GM20431 (cell line): ENCODE results near the gene HEXA.
"Not testable (repeated sequence)": the region's sequence is repeated elsewhere in the genome, so short reads cannot be mapped to it uniquely, and the experiment has no call there.

Experiments used
- in situ Hi-C: fragments of 300-500 bp; cut with MseI, MboI; formaldehyde crosslinking; loops from one replicate; pipeline ENCODE4 v1.15.0; 2020; ENCODE audit warnings: low sequenced_read_pairs; ENCODE audit not compliant: unreplicated experiment

The HEXA gene

GRCh38 chr15:72379106-72379505, 3.3 kb upstream of the HEXA start:
- in situ Hi-C loops, result not testable (repeated sequence)

GRCh38 chr15:72377331-72377730, 1.5 kb upstream of the HEXA start:
- in situ Hi-C loops, result no loop called here

GRCh38 chr15:72375501-72375845, 341 bp downstream of the HEXA start:
- in situ Hi-C loops, result no loop called here

GRCh38 chr15:72372361-72372760, 3.5 kb downstream of the HEXA start:
- in situ Hi-C loops, result no loop called here

GRCh38 chr15:72369964-72370363, 5.8 kb downstream of the HEXA start:
- in situ Hi-C loops, result no loop called here

GRCh38 chr15:72368899-72369298, 6.9 kb downstream of the HEXA start:
- in situ Hi-C loops, result no loop called here

- in situ Hi-C loops, result no loop called here
These were observed 7.5 kb downstream of the HEXA start for GRCh38 chr15:72368325-72368724.

- in situ Hi-C loops, result no loop called here
These were observed 10.0 kb downstream of the HEXA start for GRCh38 chr15:72365844-72366243.

- in situ Hi-C loops, result no loop called here
These were observed 14.6 kb downstream of the HEXA start for GRCh38 chr15:72361176-72361575.

GRCh38 chr15:72358650-72359171, 17.1 kb downstream of the HEXA start:
- in situ Hi-C loops, result no loop called here

- in situ Hi-C loops, result no loop called here
These were observed 17.7 kb downstream of the HEXA start for GRCh38 chr15:72358121-72358520.

GRCh38 chr15:72354496-72354895, 21.3 kb downstream of the HEXA start:
- in situ Hi-C loops, result no loop called here

- in situ Hi-C loops, result no loop called here
These were observed 22.5 kb downstream of the HEXA start for GRCh38 chr15:72353266-72353665.

GRCh38 chr15:72345806-72346205, 30.0 kb downstream of the HEXA start:
- in situ Hi-C loops, result no loop called here

- in situ Hi-C loops, result no loop called here
These were observed 30.5 kb downstream of the HEXA start for GRCh38 chr15:72345280-72345679.

GRCh38 chr15:72344602-72345001, 31.2 kb downstream of the HEXA start:
- in situ Hi-C loops, result no loop called here

GRCh38 chr15:72342385-72342784, 33.4 kb downstream of the HEXA start:
- in situ Hi-C loops, result no loop called here

GRCh38 chr15:72341361-72341760, 34.5 kb downstream of the HEXA start:
- in situ Hi-C loops, result no loop called here

- in situ Hi-C loops, result no loop called here
These were observed 35.4 kb downstream of the HEXA start for GRCh38 chr15:72340366-72340765.

- in situ Hi-C loops, result no loop called here
These were observed 36.0 kb downstream of the HEXA start for GRCh38 chr15:72339777-72340177.

- in situ Hi-C loops, result no loop called here
These were observed 37.0 kb downstream of the HEXA start for GRCh38 chr15:72338617-72339321.

GRCh38 chr15:72338148-72338547, 37.7 kb downstream of the HEXA start:
- in situ Hi-C loops, result no loop called here
